Kasumi-1 (cell line): ENCODE measurements around the gene BACH2.
A peak's percentile ranks its signal among the peaks of the same experiment; 100 is the strongest.
"Not testable (repeated sequence)": the region's sequence is repeated elsewhere in the genome, so short reads cannot be mapped to it uniquely, and the experiment has no call there.

Source experiments
- DNase-seq, 2 experiments: peaks; one replicate each; lab custom pipeline; 2025; lab: John Stamatoyannopoulos, UW

BACH2 gene

DNA sequence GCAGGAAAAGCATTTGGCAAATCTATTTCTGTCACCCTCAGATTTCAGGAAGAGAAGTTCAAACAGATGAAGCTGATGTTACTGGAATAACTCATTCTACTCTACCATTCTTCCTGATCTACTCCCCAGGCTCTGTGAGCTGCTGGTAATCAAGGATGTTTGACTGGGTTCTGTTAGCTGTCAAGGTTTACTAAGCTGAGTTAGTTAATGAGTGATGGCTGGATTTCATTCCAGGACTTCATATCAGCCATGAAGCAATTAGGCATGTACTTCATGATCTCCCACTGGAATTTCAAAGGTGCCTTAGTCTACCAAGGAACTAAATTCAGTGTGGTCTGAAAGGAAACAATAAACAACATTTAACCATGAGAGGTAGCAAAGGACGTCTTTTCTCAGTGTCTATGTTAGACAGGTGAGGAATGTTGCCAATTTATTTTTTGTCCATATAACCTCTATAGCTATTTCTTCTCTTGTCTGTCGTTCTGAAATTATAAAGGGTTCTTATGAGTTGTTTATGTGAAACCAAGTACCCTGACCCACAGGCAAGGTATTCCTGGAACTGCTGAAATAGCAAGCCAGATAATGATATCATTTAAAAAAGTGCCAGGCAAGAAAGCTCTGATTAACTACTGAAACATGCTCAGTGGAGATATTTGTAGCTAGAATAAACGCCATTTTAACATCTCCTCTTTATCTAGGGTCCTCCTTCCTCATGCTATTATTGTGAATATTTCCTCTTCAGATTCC lies 112.9 kb downstream of the BACH2 start:
- DNase-seq = no peak

DNA sequence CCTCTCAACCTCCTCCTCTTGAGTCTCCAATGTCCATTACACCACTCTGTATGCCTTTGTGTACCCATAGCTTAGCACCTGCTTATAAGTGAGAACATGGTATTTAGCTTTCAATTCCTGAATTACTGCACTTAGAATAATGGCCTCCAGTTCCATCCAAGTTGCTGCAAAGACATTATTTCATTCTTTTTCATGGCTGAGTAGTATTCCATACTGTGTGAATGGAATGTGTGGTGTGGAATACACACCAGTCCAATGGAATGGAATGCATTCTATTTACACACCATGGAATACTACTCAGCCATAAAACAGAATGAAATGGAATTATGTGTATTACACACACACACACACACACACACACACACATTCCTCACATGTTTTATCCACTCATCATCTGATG lies 116.1 kb downstream of the BACH2 start:
- DNase-seq = no peak

- DNase-seq = peak; percentile 7 to 26
These were observed 117.2 kb downstream of the BACH2 start for GRCh38 chr6:90179190-90180169.

- no peak for DNase-seq
These were observed 118.2 kb downstream of the BACH2 start for GRCh38 chr6:90178384-90178855.

DNA sequence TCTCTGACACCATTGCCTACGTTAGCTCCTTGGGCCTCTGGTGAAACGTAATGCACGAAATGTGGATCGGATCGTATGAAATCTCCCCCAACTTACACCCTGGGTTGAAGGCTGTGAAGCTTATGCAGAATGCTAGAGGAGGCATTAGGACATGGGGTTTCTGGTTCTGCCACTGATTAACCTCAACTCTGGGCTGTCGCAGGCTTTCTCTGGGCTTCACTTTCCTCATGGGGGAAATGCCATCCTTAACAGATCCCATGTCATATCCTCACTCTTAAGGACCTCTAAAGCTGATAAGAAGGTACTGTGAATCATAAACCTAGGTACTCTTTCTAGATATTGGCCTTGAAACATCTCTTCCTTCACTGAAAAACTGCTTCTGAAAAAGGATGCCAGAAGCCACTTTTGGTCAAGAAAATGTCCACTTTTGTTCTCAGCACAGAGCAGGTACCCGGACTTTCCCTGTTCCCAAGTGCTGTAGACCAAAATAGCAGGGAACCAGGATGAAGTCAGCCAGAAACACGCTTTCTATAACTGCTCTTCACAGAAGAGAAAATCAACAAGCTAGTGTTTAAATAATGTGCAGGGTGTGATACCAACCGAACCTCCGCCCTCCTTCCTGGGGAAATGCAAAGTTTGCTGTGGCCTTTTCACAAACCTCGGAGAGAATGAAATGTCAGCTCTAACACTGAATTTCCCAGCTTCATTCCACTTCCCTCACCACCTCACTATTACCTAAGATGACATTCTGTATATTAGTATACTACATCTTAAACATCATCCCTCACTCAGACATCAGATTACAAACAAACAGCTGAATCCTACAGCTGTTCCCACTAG lies 118.9 kb downstream of the BACH2 start:
- no peak for DNase-seq

GRCh38 chr6:90175627-90176538 lies 120.8 kb downstream of the BACH2 start:
- DNase-seq = no peak

DNA sequence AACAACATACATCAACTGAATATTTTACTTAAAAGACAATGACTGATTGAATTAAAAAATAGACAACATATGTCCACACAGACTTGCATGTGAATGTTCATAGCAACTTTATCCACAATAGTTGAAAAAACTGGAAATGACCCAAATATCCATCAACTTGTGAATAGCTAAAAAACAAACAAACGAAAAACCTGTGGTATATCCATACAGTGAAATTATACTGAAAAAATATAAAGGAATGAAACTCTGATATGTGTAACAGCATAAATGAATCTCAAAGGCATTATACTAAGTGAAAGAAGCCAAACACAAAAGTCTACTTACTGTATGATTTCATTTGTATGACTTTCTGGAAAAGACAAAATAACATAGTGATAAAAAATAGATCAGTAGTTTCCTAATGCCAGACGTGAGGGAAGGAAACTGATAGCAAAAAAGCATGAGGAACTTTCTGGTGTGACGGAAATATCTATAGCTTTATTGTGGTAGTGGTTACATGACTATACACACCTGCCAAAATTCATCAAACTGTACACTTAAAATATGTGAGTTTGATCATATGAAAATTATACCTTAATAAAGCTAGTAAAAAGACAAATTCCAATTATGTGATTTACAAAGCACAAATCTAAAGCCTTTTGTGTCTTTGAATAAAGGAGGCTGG lies 123.2 kb downstream of the BACH2 start:
- no peak for DNase-seq

- no peak for DNase-seq
These were observed 126.0 kb downstream of the BACH2 start for GRCh38 chr6:90170601-90171000.

DNA sequence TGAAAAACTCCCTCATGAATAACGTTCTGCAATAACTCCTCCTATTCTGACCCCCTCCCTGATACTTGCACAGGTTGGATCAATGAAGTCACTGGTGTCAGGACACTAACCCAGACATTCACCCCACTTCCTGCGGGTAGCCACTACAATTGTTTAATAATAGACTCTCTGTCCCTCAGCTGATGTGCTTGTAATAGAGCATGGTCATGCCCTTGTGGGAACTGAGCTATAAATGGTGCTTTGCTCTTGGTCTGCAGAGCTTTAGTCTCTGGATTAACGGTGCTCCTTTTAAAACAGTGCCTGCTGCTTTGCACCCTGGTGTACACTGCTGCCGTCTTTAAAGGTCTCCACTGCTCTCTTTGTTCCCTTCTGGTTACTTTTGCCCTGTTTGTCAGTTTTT lies 127.3 kb downstream of the BACH2 start:
- DNase-seq = no peak

- no peak for DNase-seq
These were observed 127.9 kb downstream of the BACH2 start for GRCh38 chr6:90168693-90169131.

DNA sequence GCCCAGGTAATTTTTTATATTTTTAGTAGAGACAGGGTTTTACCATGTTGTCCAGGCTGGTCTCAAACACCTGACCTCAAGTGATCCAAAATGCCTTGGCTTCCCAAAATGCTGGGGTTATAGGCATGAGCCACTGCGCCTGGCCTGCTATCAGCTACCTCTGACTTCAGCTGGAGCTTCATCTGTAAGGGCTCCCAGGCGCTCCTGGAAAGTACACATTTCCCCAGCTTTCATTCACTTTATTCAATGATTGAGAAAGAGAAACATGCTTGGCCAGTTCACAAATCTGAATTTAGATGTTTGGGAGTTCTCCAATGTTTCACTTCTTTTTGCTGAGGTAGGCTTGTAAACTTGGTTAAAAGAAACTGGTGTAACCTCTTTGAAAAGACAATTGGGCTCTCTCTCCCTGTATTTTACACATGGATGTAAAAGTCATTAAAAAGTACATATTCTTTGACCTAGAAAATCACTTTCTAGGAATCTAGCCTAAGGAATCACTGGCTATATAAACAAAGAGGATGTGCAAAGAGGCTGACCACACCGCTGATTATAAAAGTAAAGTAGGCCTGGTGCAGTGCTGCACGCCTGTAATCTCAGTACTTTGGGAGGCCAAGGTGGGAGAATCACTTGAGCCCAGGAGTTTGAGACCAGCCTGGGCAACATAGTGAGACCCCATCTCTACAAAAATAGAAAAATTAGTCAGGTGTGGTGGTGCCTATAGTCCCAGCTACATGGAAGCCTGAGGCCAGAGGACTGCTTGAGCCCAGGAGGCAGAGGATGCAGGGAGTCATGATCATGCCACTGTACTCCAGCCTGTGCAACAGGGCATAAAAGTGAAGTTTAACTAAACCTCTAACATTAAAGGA lies 128.9 kb downstream of the BACH2 start:
- DNase-seq = no peak

GRCh38 chr6:90166155-90166924 lies 130.3 kb downstream of the BACH2 start:
- DNase-seq = not testable (repeated sequence)

GRCh38 chr6:90162648-90163387 lies 133.8 kb downstream of the BACH2 start:
- no peak for DNase-seq

DNA sequence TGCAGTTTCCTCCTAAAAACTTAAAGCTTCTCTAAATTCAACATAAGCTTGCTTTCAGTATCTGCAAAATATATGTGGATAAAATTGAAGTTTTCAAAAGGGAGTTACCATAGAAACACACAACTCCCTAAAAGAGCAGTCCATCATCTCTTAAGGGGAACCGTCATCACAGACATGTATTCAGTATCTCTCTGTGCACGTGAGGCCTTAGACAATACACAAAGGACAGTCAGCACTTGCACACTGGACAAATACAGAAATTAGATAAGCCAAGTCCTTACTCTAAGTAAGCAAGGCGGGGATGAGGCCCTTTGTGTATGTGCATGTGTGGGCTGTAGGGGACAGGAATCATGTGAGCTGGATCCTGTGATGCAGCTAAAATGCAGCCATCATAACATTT lies 136.6 kb downstream of the BACH2 start:
- DNase-seq = no peak

GRCh38 chr6:90159452-90159851 lies 137.2 kb downstream of the BACH2 start:
- no peak for DNase-seq

DNA sequence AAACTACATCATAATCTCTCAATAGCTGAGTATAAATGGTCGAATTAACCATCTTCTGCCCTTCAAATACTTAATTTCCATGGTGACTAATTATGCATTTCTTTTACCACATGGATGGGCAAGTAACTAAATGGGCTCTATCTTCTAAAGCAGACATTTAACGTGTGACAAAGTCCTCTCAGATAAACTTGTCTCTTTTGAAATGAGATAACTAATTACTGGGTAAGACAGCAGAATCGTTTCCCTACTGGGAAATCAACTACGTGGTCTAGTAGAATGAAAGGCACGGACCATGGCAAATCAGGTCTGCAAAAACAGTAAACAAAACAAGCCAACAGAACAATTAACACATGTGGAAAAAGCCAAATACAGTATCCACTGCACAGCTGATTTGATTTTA lies 137.7 kb downstream of the BACH2 start:
- DNase-seq = no peak

- no peak for DNase-seq
These were observed 139.2 kb downstream of the BACH2 start for GRCh38 chr6:90157441-90157840.

DNA sequence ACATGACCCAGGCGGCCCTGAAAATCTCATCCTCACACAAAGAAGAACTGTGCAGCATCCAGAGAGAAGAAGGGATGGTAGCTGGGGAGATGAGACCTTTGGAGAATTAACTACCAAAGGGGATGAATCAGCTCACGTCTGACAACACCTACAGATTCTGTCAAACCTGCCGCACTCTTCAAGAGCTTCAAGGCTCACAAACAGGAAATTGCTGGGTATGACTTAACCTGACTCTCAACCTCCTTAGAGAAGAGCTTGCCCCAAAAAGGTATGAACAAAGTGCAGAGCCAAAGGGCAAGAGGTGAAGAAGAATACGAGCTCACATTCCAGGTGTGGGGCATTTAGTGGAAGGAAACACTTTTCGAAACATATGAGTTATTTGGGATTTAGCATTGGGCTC lies 139.8 kb downstream of the BACH2 start:
- DNase-seq = no peak
